HepG2 (cell line): ENCODE measurements around the gene LENG1. TPM values are rescaled to one million over a fixed set of nuclear protein-coding genes. Genes with fewer than 3 reads are reported as not detected.

Experiments
- AKAP8 ChIP-seq: sonication (generic); formaldehyde crosslinking; IDR thresholded peaks from 2 replicates; pipeline ENCODE4 v1.5.1; 2020; ENCODE audit warnings: mild to moderate bottlenecking, missing genetic modification reagents
- ARNTL ChIP-seq: sonication (generic); formaldehyde crosslinking; IDR thresholded peaks from 2 replicates; pipeline ENCODE4 v1.4.0; 2020; ENCODE audit warnings: mild to moderate bottlenecking, missing genetic modification reagents
- FOSL1 ChIP-seq: sonication (generic); formaldehyde crosslinking; IDR thresholded peaks from 2 replicates; pipeline ENCODE4 v1.9.0; 2021; ENCODE audit warnings: missing genetic modification reagents, borderline replicate concordance
- GTF3A ChIP-seq: sonication (generic); formaldehyde crosslinking; conservative IDR thresholded peaks from 2 replicates; pipeline ENCODE4 v1.4.0; 2020; ENCODE audit warnings: mild to moderate bottlenecking, missing genetic modification reagents
- HNRNPLL ChIP-seq: fragments of 200-400 bp; formaldehyde crosslinking; IDR thresholded peaks from 2 replicates; pipeline ENCODE4 v1.6.1; 2017; ENCODE audit warnings: mild to moderate bottlenecking, low read depth, low read length; ENCODE audit not compliant: poor library complexity, severe bottlenecking
- NCOR1 ChIP-seq: fragments of 200-600 bp; sonication (generic); IDR thresholded peaks from 2 replicates; pipeline ENCODE4 v1.7.0; 2017; ENCODE audit warnings: antibody characterized with exemption, low read length, borderline replicate concordance
- NFAT5 ChIP-seq: sonication (generic); formaldehyde crosslinking; IDR thresholded peaks from 2 replicates; pipeline ENCODE4 v1.4.0; 2020; ENCODE audit warnings: missing genetic modification reagents
- POGK ChIP-seq: sonication (generic); formaldehyde crosslinking; conservative IDR thresholded peaks from 2 replicates; pipeline ENCODE4 v1.8.0; 2022; ENCODE audit warnings: mild to moderate bottlenecking, moderate library complexity, missing genetic modification reagents
- SKI ChIP-seq: fragments of 450-650 bp; IDR thresholded peaks from one replicate; pipeline ENCODE4 v1.6.1; 2018; ENCODE audit warnings: mild to moderate bottlenecking; ENCODE audit not compliant: partially characterized antibody
- ZNF225 ChIP-seq: sonication (generic); formaldehyde crosslinking; IDR thresholded peaks from 2 replicates; pipeline ENCODE4 v1.4.0; 2020; ENCODE audit warnings: mild to moderate bottlenecking, missing genetic modification reagents
- ZNF230 ChIP-seq: sonication (generic); formaldehyde crosslinking; IDR thresholded peaks from 2 replicates; pipeline ENCODE4 v1.4.0; 2020; ENCODE audit warnings: mild to moderate bottlenecking, missing genetic modification reagents
- ZNF264 ChIP-seq: sonication (generic); formaldehyde crosslinking; IDR thresholded peaks from 2 replicates; pipeline ENCODE4 v1.4.0; 2020; ENCODE audit warnings: missing genetic modification reagents
- ZNF552 ChIP-seq: sonication (generic); formaldehyde crosslinking; IDR thresholded peaks from 2 replicates; pipeline ENCODE4 v1.9.0; 2022; ENCODE audit warnings: missing genetic modification reagents, mild to moderate bottlenecking, borderline replicate concordance
- ZNF597 ChIP-seq: sonication (generic); formaldehyde crosslinking; IDR thresholded peaks from 2 replicates; pipeline ENCODE4 v1.5.0; 2020; ENCODE audit warnings: missing genetic modification reagents
- polyA plus RNA-seq, 8 experiments: library from polyadenylated mRNA; depleted of rRNA in 3 of 8; stranded (reverse) in 7 of 8; unstranded in 1 of 8; fragments of >200 nt; fragmentation: Illumina TruSeq in 4 of 8; extraction: Trizol in 4 of 8; gene quantifications; 2 replicates each; pipeline versions ENCODE4 v1.2.1 to v1.2.3, GENCODE V29; 2011 to 2016; ENCODE audit warnings: low read depth in 4 of 8, missing spikeins in 1 of 8, mixed read lengths in 1 of 8; ENCODE audit not compliant: insufficient read depth in 1 of 8
- total RNA-seq, 5 experiments: library from RNA; depleted of rRNA; stranded (reverse); fragments of >200 nt; fragmentation: Illumina TruSeq; extraction: Trizol; gene quantifications; 2 replicates each; pipeline ENCODE4 v1.2.3, GENCODE V29; 2016; ENCODE audit warnings: low read depth in 1 of 5
- TF ChIP-seq, protein P1 (sequence below): sonication (generic); formaldehyde crosslinking; IDR thresholded peaks from 2 replicates; pipeline ENCODE4 v1.8.1; 2022; ENCODE audit warnings: low read depth, mild to moderate bottlenecking, missing genetic modification reagents
- TF ChIP-seq, protein P2 (sequence below): sonication (generic); formaldehyde crosslinking; IDR thresholded peaks from 2 replicates; pipeline ENCODE4 v1.4.0; 2020; ENCODE audit warnings: missing genetic modification reagents, low read depth, mild to moderate bottlenecking, borderline replicate concordance

Gene LENG1
- total and polyA plus RNA-seq, 2 of the 13 experiments (the other 11 are each of a cell fraction or from before 2014, with no cell fraction given) = 1.8 to 3.8 TPM

DNA sequence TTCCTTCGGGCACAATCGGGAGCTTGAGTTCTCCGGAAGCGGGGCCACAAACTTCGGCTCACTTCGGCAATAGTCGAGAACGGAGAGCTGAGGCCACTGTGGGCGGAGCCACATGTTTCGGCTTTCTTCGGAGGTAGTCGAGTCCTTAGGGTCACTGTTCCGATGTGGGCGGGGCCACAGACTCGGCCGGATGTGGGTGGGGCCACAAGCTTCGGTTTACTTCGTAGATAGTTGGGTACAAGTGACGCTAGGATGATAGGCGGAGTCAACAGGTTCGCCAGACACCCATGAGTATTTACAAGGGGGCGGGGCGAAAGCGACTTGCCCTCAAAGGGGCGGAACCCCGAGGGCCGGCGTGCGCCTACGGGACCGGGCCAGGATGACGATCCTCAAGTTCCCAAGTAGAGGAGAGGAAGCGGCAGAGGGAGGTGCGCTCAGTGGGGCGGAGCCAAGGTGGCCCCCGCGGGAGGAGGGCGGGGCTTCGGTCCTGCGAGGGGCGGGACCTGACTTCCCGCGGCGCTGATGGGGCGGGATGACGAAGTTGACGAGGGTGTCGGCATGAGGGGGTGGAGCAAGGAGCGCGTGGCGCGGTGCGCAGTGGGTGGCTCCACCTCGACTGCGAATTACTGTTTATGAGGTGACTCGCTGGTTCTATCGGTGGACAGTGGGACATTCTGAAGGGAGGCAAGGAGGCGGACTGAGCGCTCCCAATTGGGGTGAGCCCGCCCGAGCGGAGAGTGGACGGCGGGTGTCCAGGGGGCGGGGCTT, 30.4 kb upstream of the LENG1 start (continued):
- 0 out of 2 replicates have a peak, but pooled peaks have one; percentile 27 for TF ChIP-seq POGK
- no peak for TF ChIP-seq FOSL1 (CRISPR knock-in tag)
- TF ChIP-seq SKI = no peak
- TF ChIP-seq ZNF225 (CRISPR knock-in tag) = no peak
- TF ChIP-seq, protein P1, sequence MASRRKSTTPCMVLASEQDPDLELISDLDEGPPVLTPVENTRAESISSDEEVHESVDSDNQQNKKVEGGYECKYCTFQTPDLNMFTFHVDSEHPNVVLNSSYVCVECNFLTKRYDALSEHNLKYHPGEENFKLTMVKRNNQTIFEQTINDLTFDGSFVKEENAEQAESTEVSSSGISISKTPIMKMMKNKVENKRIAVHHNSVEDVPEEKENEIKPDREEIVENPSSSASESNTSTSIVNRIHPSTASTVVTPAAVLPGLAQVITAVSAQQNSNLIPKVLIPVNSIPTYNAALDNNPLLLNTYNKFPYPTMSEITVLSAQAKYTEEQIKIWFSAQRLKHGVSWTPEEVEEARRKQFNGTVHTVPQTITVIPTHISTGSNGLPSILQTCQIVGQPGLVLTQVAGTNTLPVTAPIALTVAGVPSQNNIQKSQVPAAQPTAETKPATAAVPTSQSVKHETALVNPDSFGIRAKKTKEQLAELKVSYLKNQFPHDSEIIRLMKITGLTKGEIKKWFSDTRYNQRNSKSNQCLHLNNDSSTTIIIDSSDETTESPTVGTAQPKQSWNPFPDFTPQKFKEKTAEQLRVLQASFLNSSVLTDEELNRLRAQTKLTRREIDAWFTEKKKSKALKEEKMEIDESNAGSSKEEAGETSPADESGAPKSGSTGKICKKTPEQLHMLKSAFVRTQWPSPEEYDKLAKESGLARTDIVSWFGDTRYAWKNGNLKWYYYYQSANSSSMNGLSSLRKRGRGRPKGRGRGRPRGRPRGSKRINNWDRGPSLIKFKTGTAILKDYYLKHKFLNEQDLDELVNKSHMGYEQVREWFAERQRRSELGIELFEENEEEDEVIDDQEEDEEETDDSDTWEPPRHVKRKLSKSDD (CRISPR knock-in tag) = peak; percentile 72
- 0 out of 2 replicates have a peak, but pooled peaks have one; percentile 36 for TF ChIP-seq ARNTL (CRISPR knock-in tag)
- TF ChIP-seq NFAT5 (CRISPR knock-in tag) = no peak
- no peak for TF ChIP-seq ZNF552 (CRISPR knock-in tag)
- peak; percentile 63; the same call in 1 of the 2 replicates for TF ChIP-seq AKAP8 (CRISPR knock-in tag)
- peak; percentile 88 for TF ChIP-seq HNRNPLL
- TF ChIP-seq, protein P2, sequence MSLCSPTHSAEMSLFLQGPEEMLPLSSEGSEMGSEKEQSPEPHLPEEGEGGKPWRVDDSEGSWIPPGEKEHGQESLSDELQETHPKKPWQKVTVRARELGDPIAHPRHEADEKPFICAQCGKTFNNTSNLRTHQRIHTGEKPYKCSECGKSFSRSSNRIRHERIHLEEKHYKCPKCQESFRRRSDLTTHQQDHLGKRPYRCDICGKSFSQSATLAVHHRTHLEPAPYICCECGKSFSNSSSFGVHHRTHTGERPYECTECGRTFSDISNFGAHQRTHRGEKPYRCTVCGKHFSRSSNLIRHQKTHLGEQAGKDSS (CRISPR knock-in tag) = no peak
- no peak for TF ChIP-seq ZNF264 (CRISPR knock-in tag)
- no peak for TF ChIP-seq GTF3A
- TF ChIP-seq ZNF230 (CRISPR knock-in tag) = no peak
- no peak for TF ChIP-seq NCOR1
- no peak for TF ChIP-seq ZNF597 (CRISPR knock-in tag)
